ENCODE results near the gene WBP11. TPM values are rescaled to one million over a fixed set of nuclear protein-coding genes. Genes with fewer than 3 reads are reported as not detected.
A peak's percentile ranks its signal among the peaks of the same experiment; 100 is the strongest.

WBP11 gene
- total and polyA plus RNA-seq, 2 of the 13 experiments (the other 11 are each of a cell fraction or from before 2014, with no cell fraction given): 7.6 to 31.0 TPM

GRCh38 chr12:14802721-14803010, 612 bp downstream of the WBP11 start (continued):
- TF ChIP-seq BRD4 (CRISPR knock-in tag; IDR thresholded peaks at IDR 0.05): no peak
- no peak for TF ChIP-seq ZNF550 (CRISPR knock-in tag; IDR thresholded peaks at IDR 0.05; ENCODE audit: borderline replicate concordance)
- TF ChIP-seq HMGA1 (CRISPR knock-in tag; conservative IDR thresholded peaks at IDR 0.05): no peak

DNA sequence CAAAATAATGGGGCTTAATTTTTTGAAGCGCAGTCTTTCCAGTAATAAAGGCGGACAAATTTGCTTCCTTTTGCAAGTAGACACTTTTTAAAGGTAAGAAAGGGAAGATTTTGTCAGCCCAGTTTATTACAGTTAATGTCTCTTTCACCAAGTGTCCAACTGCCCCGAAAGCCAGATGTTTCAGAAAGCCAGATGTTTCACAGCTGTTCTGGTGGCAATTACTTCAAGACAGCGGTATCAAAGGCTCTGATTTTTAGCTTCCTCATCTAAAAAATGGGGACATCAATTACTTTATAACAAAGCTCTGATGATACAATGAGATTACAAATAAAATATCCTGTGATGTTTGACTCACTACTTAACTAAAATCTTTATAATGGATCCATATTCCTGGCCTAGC, 1.0 kb downstream of the WBP11 start:
- TF ChIP-seq FOXP4 (CRISPR knock-in tag; IDR thresholded peaks at IDR 0.05): no peak
- no peak for TF ChIP-seq MXI1 (IDR thresholded peaks at IDR 0.05; ENCODE audit: borderline replicate concordance, low read depth, low read length)
- TF ChIP-seq POLR2AphosphoS5 (IDR thresholded peaks at IDR 0.05; ENCODE audit: low read depth, low read length): no peak
- no peak for TF ChIP-seq ZNF652 (CRISPR knock-in tag; IDR thresholded peaks at IDR 0.05; ENCODE audit: borderline replicate concordance, low read depth)
- no peak for TF ChIP-seq ATM (IDR thresholded peaks at IDR 0.05; ENCODE audit: borderline replicate concordance)
- TF ChIP-seq, protein P1, sequence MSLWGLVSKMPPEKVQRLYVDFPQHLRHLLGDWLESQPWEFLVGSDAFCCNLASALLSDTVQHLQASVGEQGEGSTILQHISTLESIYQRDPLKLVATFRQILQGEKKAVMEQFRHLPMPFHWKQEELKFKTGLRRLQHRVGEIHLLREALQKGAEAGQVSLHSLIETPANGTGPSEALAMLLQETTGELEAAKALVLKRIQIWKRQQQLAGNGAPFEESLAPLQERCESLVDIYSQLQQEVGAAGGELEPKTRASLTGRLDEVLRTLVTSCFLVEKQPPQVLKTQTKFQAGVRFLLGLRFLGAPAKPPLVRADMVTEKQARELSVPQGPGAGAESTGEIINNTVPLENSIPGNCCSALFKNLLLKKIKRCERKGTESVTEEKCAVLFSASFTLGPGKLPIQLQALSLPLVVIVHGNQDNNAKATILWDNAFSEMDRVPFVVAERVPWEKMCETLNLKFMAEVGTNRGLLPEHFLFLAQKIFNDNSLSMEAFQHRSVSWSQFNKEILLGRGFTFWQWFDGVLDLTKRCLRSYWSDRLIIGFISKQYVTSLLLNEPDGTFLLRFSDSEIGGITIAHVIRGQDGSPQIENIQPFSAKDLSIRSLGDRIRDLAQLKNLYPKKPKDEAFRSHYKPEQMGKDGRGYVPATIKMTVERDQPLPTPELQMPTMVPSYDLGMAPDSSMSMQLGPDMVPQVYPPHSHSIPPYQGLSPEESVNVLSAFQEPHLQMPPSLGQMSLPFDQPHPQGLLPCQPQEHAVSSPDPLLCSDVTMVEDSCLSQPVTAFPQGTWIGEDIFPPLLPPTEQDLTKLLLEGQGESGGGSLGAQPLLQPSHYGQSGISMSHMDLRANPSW (CRISPR knock-in tag; IDR thresholded peaks at IDR 0.05; ENCODE audit: borderline replicate concordance): no peak
- H3K27ac ChIP-seq (ENCODE audit: extremely low read length, insufficient read depth, low read length): peak overlapping the region; percentile 83
- peaks cover 54% of the 10 kb centered on the region for H3K79me2 ChIP-seq (ENCODE audit: insufficient read depth, low read length)
- 57% methylated on average over 4 of the region's 4 CpGs for WGBS (ENCODE audit: low lambda C conversion rate)
- no peaks in the 10 kb centered on the region; the same call in 1 of the 2 replicates for H4K20me1 ChIP-seq (ENCODE audit: insufficient read depth, low read length)
- FAIRE-seq (no peak), DNase-seq (ENCODE audit: low spot score) (no peak), ATAC-seq (no peak)
- in situ Hi-C loops (cut with HindIII; ENCODE audit: extremely low pct_ligation_motif_present, low pct_unique_long_range_greater_than_20kb) (no loop called here), intact Hi-C loops (cut with micrococcal nuclease; ENCODE audit: unreplicated experiment) (loop anchor here (2.0 kb wide), 1 partner anchor 41 kb away; the partner anchor contains the start of gene ART4)
- peak overlapping the region; percentile 92 to 97 (median 96); a peak in 5 of 6 replicates for H3K4me3 ChIP-seq (replicated peaks in 1 of 3; ENCODE audit: insufficient read depth in 1 of 3, low read depth in 2 of 3, low read length in 3 of 3)
- peak overlapping the region; percentile 85 for H3K4me2 ChIP-seq (ENCODE audit: low read depth, low read length)
- no peaks in the 10 kb centered on the region for H3K9me3 ChIP-seq (ENCODE audit: low read length)
- H2AFZ ChIP-seq (ENCODE audit: low read length): no peak overlapping the region
- POLR2A ChIA-PET: interaction anchor here (1.7 to 3.0 kb wide), 2 partner anchors 32 to 35 kb away, joined by 8 to 71 read pairs; a partner anchor contains a TSS
- peaks cover 7 to 28% of the 10 kb centered on the region in 2 experiments for H3K36me3 ChIP-seq (replicated peaks in 1 of 2; ENCODE audit: control insufficient read depth in 1 of 2, insufficient read depth in 2 of 2, low read length in 2 of 2)
- peak overlapping the region; percentile 96 for H3K9ac ChIP-seq (ENCODE audit: insufficient read depth, low read depth, low read length)
- CTCF ChIA-PET (ENCODE audit: low intra/inter-chr PET ratio, low total read pairs): no interaction called here
- H3K4me1 ChIP-seq (ENCODE audit: insufficient read depth, low read length): peaks cover 33% of the 10 kb centered on the region
- BruUV-seq (replicated peaks): no TSS peak
- H3K27me3 ChIP-seq (ENCODE audit: control insufficient read depth in 1 of 2, insufficient read depth in 2 of 2, low read length in 2 of 2): no peaks in the 10 kb centered on the region; a peak in 1 of 5 replicates
